NCI-H226 (cell line): ENCODE measurements around the gene PAPPA2.

Source experiments
- DNase-seq: peaks from one replicate; pipeline ENCODE4 v3.0.0-alpha.2; 2015

Gene PAPPA2

GRCh38 chr1:176504848-176505553 lies 42.0 kb downstream of the PAPPA2 start:
- no peak for DNase-seq

- DNase-seq = no peak
Measured at GRCh38 chr1:176512966-176513365, 50.0 kb downstream of the PAPPA2 start.

DNA sequence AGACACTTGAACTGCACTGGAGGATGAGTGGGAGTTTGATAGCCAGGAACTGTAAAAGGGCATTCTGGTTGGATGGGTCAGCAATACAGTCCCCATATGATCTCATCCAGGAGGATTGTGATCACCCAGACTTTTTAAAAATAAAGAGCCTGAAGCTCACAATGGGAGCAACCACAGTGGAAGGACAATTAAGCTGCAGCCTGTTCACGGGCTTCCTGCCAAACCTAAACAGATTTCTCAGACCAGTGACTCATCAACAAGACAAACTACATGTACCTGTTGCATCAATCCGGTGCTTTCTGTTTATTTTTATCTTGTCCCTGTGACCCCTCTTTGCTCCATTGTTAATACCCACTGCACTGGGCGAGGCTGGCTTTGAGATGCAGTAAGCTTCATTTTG lies 52.3 kb downstream of the PAPPA2 start:
- DNase-seq = no peak

DNA sequence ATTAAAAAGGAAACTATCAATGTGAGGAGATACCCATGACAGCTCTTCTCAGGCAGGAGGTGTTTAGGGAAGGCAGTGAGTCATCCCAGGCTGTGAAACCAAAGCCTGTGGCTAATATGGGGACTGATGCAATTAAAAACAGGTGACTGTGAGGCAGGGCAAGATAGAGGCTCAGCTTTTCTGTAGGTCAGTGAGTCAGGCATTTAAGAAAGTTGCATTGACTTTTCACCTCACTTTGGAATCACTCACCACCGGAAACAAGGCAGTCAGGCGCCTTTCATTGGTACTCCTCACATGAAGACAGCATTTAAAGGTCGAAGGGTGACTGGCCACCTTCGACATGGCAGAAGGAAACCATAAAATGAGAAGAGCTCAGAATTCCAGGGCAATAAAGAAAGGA lies 54.5 kb downstream of the PAPPA2 start:
- no peak for DNase-seq

- no peak for DNase-seq
Measured at GRCh38 chr1:176521211-176521610, 58.2 kb downstream of the PAPPA2 start.

GRCh38 chr1:176522310-176522845 lies 59.4 kb downstream of the PAPPA2 start:
- DNase-seq = no peak

DNA sequence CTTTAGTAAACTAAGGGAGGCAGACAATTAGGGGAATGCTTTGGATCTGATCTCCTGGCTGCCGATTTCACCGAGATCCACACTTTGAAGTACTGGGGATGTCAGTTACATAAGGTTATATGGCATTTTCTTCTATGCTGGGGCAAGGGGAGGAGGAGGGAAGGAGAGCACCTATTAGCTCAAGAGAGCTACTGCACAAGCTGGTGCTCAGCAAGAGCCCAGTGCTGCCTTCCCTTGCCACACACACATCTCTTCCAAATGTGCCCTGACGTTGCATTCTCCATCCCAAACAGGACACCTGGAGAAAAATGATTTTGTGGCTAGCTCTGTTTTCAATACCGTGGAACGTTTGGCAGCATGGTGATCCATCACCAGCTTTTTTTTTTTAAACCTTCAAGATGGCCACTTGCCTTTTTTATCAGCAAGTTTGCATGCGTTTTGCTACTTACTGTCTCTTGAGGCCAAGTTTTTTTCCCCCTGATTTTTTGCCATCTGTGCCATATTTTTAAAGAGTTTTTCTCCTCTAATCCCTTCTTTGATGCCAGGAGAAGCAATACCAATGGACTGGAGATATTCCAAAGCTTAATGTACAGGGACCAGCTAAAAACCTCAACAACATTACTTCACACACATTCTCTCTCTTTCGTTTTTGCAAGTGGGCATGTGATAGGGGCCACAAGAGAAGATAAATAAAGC lies 66.6 kb downstream of the PAPPA2 start:
- DNase-seq = no peak

DNA sequence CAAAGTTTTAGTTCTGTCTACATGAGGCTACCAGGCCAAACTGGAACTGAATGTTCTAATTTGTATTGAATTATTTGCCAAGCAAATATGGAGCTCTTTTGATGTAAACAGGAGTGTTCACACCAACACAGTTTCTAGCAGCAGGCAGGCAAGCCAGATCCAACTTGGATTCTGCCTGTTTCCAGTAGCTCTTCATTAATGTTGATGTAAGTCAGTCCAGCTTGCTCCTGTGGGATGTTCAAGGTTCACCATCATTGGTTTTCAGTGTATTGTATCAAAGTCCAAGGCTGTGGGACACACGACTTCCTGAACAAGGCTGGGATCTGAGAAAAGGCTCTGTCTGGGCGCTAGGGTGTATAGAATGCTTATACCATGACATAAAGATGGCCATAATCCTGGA lies 68.1 kb downstream of the PAPPA2 start:
- DNase-seq = no peak

DNA sequence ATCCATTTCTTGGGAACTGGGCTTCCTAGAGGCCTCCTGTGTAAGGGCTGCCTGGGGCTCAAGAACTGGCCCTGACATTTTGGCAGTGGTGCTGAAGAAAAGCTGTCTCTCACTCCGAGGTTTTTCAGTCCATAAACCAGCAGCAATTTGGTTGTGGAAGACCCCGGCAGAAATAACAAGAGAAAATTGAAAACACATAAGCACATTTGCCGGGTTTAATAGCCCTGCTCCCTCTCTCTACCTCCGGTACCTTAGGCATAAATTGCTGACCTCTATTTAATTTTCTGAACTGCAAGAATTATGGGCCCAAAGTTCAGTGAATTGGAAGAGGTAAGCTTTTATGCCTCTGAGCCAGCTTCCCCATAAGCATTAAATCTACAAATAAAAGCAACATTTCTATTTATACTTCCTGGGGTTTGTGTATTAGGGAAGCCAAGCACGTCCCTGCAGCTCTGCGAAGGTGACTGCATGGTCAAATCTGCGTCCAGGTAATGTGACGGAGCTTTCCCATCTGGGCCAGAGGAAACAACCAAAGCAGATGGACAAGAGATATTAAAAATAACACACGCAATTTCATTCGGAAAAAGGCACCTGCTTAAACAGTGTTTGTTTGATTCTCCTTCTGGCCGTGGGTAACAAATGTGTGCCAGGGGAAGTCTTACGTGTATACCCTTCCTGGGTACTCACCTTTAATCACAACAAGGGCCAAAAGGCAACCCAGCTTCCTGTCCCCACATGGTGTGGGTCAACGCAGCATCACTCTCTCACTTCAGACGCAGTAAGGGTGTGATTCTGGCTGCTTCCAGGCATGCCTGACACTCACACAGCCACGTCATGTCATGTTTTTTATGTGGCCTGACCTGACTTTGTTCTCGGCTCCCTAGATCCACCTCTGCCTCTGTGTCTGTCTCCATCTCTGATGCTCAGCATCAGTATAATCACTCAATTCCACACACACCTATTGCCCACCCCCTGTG lies 69.2 kb downstream of the PAPPA2 start:
- DNase-seq = no peak

- DNase-seq = no peak
Measured at GRCh38 chr1:176533020-176533419, 70.0 kb downstream of the PAPPA2 start.

- DNase-seq = no peak
Measured at GRCh38 chr1:176536588-176536987, 73.6 kb downstream of the PAPPA2 start.

GRCh38 chr1:176539018-176539417 lies 76.0 kb downstream of the PAPPA2 start:
- DNase-seq = no peak

DNA sequence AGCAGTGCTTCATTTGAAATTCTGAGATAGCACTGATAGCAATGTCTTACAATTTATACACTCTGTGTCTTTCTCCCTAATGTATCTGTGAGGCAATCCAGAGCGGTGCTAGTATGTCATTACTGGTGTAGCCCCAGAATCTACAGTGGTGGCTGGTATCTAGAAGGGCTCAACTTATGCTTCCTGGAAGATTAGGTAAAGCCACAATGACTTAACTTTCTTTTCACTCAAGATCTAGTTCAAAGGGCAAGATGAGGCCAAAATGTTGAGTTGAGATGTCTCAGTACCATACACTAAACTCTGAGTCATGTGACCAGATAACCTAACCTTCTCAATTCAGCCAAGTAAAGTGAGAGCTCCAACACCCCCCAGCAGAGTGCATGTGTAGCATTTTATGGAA lies 77.5 kb downstream of the PAPPA2 start:
- no peak for DNase-seq

DNA sequence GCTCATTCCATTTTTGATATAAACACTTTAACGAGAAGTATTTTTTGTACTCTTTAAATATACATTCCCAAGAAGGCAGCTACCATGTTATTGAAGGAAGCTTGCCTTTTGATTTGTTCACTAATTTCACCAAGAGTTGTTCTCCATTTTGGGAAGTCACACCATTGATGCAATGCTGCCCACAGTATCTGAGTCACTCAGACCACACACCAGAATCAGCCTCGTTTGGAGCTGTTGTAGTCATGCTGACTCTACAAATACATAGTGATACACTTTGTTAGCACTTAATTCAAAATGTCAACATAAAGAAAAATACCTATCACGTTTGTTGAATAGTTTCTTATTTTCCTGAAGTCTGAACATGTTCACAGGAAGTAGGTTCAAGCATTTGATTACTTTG lies 78.7 kb downstream of the PAPPA2 start:
- no peak for DNase-seq

GRCh38 chr1:176542352-176542751 lies 79.4 kb downstream of the PAPPA2 start:
- no peak for DNase-seq

GRCh38 chr1:176543360-176544129 lies 80.6 kb downstream of the PAPPA2 start:
- no peak for DNase-seq

- DNase-seq = no peak
Measured at GRCh38 chr1:176545034-176545639, 82.2 kb downstream of the PAPPA2 start.

GRCh38 chr1:176546825-176547224 lies 83.8 kb downstream of the PAPPA2 start:
- no peak for DNase-seq

DNA sequence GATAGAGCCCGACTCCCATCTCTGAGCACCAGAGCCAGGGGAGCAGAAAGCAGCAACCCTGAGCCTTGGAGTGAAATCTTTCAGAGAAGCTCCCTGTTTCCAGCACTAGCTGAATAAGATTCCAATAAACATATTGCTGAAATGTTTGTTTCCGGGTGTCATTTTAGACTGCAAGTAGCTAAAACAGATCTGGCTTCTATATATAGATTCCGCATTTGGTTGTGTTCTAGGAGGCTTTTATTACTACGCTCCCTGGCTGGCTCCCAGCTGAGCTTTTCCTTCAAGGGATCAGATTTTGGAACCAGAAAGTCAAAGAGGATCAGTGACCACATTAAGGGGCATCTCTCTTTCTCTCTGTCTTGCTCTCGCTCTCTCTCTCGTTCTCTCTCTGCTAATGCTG lies 88.2 kb downstream of the PAPPA2 start:
- DNase-seq = no peak

DNA sequence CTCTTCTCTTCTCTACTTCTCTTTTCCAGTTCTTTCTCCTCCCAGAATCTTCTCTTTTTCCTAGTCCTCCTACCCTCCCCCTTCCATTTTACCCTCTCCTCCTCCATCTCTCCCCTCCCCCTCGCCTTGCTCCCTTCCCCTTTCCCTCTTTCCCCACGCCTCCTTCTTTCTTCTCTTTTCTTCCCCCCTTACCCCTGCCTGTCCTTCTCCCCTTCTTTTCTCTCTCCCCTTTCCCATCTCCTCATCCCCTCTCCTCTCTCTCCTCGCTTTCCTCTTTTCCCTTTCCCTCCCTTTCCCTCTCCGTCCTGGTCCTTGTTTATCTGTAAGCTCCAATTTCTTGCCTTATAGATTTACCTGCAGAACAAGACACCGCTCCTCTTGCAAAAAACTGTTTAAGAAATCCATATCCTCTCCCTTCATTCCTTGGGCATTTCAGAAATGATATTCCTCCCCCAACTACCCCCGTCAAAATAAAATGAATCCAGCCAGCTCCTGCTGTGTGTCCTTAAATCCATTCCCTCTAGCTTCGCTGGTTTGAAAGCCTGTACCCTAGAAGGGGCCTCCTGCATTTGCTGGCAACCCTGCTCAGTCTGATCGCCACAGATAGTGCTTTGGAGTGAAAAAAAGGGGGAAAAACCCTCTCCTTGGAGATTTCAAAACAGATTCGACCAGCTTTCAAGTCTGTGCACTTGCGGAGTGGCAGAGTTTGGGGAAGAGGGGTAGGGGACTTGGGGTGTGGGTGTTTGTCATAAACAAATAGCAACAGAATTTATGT lies 89.4 kb downstream of the PAPPA2 start:
- no peak for DNase-seq

DNA sequence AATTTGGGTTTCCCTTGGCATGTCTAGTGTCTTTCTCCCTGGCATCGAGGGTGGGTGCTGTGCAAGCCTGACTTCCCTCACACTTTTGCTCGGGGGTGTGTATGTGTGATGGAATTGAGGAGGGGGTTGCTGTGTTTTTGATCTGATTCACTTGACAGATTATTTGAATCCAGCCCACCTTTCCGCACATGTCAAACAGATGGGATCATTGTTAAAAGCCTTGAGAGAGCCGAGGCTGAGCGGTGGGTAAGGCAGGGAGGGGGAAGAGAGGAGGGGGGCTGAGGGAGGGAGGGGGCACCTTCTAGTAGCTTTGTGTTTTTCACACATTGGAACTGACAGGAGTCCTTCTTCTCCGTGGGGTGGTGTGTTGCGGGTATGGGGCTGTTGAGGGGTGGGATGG lies 90.0 kb downstream of the PAPPA2 start:
- DNase-seq = no peak
